GM20431 (cell line): ENCODE measurements around the gene RMRP.

Experiments used
- in situ Hi-C: fragments of 300-500 bp; cut with MseI, MboI; formaldehyde crosslinking; loops from one replicate; pipeline ENCODE4 v1.15.0; 2020; ENCODE audit warnings: low sequenced_read_pairs; ENCODE audit not compliant: unreplicated experiment

Gene RMRP

DNA sequence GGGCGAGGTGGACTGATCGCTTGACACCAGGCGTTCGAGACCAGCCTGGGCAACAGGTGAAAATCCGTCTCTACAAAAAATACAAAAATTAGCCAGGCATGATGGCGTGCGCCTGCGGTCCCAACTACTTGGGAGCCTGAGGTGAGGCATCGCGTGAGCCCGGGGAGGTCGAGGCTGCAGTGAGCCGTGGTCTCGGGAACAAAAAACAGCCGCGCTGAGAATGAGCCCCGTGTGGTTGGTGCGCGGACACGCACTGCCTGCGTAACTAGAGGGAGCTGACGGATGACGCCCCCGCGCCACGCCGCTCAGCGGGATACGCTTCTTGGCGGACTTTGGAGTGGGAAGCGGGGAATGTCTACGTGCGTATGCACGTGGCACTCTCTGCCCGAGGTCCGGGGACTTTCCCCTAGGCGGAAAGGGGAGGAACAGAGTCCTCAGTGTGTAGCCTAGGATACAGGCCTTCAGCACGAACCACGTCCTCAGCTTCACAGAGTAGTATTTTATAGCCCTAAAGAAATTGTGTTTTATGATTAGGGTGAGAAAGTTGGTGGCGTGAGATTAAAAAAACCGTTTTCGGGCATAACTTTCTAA is at the start of gene RMRP:
TSS of gene RMRP (minus strand) at position 474 of the 591 bp plus-strand sequence.
- in situ Hi-C loops = no loop called here

DNA sequence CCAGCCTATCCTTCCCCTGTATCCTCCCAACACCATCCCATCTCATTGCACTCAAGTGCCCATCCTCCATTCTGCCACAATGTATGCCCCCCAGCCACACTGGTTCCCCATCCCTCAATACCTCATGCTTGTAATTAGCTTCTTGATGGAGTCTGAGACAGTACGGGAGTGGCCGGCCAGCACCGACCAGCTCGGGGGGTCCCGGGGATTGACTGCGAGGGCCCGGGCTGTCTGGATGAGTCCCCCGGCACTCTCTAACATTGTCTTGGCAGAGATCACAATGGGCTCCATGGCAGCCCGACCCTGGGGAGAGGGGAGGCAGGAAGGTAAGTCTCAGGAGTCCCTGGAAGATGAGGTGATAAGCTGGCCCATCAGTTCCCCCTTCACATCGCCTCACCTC is 49.1 kb upstream of the RMRP start:
- in situ Hi-C loops = no loop called here

DNA sequence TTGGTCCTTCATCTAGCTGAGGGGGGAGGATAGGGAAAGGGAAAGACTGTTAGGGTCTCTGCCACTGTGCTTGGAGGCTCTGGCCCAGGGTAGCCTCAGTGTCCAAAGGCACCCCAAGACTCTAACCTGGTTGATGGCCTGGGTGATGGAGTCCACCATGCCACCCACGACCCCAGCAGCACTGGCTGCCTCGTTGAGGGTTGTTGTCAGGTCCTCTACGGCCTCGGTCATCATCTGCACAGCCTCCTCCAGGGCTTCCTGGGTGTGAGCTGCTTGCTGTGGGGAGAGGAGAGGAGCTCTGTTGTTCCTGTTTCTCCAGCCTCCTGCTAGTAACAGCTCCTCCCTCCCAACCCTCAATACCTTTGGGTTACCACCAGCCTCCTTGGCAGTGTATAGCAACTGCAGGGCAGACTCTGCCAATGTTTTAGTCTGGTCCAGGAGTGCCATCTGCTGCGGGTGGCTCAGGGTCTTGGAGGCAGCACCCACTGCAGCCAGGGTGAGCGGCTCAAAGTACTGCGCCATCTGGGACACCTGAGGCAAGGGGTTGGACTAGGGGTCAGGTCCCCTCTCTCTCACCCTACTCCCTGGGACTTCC is 48.1 kb upstream of the RMRP start:
- in situ Hi-C loops = no loop called here

GRCh38 chr9:35705372-35705771 is 47.6 kb upstream of the RMRP start:
- in situ Hi-C loops = no loop called here

DNA sequence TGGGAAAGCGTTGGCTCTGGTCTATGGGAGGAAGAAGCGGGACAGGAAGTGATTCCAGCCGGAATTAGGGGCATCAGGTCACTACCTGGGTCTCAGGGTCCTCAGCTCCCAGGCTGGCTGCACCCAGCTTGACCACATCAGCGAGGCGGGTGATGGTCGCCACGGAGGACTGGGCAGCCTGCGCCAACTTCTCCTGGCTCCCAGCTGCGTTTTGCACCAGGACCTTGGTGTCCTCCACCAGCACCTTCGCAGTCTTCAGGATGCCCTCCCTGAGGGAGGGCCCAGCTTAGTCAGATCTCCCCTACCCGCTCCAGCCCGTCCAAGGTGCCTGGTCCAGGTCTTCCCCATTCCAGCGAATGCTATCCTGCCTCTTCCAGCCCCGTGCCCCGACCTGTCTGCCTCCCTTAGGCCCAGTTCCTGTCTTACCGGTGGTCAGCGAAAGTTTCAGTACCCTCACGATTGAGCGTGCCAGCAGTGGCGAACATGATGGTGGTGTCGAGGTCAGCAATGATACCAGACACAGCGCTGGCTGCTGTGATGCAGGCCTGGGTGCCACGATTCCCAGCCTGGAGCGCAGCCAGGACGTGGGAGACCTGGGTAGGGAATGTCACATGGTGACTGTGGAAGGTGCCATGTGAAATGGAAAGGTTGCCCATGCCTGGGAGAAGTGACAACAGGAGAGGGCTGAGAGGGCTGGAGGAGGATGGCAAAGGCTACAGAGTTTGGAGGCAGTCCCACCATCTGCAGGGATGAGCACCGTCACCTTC is 46.3 kb upstream of the RMRP start:
- in situ Hi-C loops = no loop called here

- in situ Hi-C loops = no loop called here
Measured at GRCh38 chr9:35702696-35703095, 44.9 kb upstream of the RMRP start.

- in situ Hi-C loops = no loop called here
Measured at GRCh38 chr9:35700942-35701341, 43.1 kb upstream of the RMRP start.

DNA sequence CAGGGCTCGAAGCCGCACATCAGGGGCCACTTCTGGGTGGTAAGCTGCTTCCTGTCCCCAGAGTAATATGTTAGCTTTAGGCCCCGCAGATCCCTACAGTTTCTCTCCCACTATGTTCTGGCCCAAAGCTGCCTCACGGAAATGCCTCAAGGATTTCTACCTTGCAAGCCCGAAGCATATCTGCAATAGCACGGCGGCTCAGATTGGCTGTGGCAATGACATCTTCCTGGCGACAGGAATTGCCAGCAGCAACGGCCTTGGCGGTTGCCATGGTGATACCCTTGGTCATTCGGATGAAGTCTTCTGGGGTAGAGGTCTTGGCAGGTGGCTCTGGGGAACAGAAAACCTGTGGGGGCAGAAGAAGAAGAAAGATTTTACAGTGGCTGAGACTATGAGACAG is 42.2 kb upstream of the RMRP start:
- in situ Hi-C loops = no loop called here

- in situ Hi-C loops = no loop called here
Measured at GRCh38 chr9:35698231-35698630, 40.4 kb upstream of the RMRP start.

GRCh38 chr9:35697486-35697885 is 39.7 kb upstream of the RMRP start:
- in situ Hi-C loops = no loop called here

- in situ Hi-C loops = no loop called here
Measured at GRCh38 chr9:35696520-35697215, 38.8 kb upstream of the RMRP start.

GRCh38 chr9:35695943-35696401 is 38.2 kb upstream of the RMRP start:
- in situ Hi-C loops = no loop called here

DNA sequence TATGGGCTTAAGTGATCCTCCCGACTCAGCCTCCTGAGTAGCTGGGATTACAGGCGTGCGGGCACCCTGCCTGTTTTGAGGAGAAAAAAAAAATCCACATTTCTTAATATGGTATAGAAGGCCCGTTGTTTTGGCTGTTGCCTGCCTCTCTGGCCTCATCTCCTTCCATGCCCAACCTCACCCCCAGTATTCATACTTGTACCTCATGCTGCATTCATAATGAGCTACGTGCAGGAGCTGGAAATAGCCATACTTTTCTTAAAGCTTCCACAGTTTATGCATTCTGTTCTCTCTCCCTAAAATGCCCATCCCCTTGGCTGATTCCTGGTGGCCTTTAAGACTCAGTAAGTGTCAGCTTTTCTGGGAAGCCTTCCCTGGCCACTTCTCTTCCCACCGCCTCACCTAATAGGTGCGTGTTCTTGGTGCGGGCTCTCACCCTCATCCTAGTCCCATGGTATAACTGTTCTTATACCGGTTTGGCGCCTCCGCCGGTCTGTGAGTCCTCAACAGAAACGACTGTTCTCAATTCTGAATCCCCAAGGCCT is 34.0 kb upstream of the RMRP start:
- in situ Hi-C loops = no loop called here

- in situ Hi-C loops = no loop called here
Measured at GRCh38 chr9:35691334-35691650, 33.5 kb upstream of the RMRP start.

DNA sequence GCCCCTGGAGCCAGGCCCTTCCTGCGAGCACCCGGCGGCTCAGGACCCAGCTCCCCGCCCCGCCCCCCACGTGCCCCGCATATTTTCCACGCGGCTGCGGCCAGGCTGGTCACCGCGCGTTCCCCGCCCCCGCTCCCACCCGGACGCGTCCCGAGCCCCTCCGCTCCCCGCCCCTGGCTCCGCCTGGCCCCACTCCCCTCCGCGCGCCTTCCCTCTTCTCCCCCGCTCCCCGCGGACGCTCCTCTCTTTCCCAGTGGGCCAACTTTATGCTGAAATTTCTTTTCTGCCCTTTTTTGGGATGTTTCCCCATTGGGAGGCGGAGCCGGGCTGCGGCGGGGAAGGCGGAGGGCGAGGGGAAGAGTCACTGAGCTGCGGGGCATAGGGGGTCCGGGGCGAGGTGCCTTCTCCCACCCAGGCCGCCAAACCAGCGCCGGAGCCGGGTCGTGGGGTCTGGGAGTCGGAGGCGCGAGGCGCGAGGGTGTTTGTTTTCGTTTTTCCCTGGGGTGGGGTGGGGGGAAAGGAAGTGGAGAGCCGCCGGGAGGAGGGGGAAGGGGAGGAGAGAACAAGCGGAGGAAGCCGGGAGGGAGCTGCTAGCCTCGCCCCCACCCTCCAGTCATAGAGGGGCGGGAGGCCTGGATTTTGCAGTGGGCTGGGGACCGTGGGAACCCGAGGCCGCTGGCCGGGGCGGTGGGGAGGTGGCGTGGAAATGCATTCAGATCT is 33.0 kb upstream of the RMRP start:
- in situ Hi-C loops = no loop called here

- in situ Hi-C loops = no loop called here
Measured at GRCh38 chr9:35690294-35690613, 32.4 kb upstream of the RMRP start.

GRCh38 chr9:35689542-35690293 is 31.9 kb upstream of the RMRP start, which contains the start of gene TPM2:
TPM2 (minus strand) TSS chr9:35689925; CDS start chr9:35689817, 108 bp downstream.
- in situ Hi-C loops = no loop called here

DNA sequence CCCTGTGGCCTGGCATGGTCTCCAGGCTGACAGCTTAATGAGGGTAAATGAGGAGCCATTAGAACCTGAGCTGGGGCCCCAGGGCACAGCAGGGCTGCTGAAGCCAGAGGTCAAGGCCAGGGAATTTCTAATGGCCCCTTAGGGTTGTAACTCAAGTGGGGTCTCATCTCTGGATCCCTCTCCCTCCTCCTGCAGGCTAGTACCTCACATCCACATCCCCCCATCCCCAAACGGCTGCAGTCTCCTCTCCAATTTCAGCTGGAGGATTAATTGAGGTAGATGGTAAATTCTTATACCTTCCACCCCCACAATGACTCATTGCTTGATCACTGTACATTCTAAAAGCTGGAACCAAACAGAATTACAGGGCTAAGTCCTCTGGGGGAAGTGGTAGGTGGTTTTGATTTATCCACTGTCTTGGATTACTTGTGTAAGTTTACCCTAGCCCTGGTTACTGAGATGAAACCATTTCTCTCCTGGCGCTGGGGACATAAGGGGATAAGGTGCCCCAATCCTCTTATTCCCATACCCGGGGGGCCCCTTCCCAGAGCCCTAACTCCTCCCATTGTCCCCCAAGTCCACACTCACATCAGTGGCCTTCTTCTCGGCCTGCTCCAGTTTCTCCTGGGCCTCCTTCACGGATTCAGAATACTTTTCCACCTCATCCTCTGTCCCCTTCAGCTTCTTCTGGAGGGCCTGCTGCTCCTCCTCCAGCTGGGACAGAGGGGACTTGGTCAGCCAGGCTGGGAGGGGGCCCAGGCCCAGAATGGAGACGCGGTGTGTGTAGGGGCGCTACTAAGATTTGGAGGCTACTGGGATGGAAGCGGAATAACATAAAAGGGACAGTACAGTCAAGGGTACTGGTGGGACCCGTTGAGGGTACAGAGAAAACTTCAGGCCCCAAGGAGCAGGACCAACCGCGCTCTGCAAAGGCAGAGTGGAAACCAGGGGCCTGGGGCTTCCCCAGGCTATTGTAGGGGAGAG is 31.0 kb upstream of the RMRP start:
- in situ Hi-C loops = no loop called here
